WTC11 (cell line): Measurements from ENCODE around the gene CFAP58. TPM values are rescaled to one million over a fixed set of nuclear protein-coding genes. Genes with fewer than 3 reads are reported as not detected.
A peak's percentile ranks its signal among the peaks of the same experiment; 100 is the strongest.

ENCODE experiments used
- ATAC-seq: fragments of 200-7000 bp; cut with Tn5 transposase; 2 replicates; pipeline ENCODE4 v1.10.0; 2021; ENCODE audit warnings: mild to moderate bottlenecking, moderate library complexity
- CTCF ChIA-PET: fragments of 300-600 bp; sonication (Branson Sonifier 250); formaldehyde crosslinking; loops from one replicate; lab custom pipeline; 2021; ENCODE audit warnings: antibody characterized with exemption; lab: Charles Lee
- POLR2A ChIA-PET: fragments of 350-600 bp; sonication (Branson Sonifier 250); formaldehyde crosslinking; loops from one replicate; lab custom pipeline; 2021; ENCODE audit warnings: antibody characterized with exemption; lab: Charles Lee
- DNase-seq: peaks from one replicate; pipeline ENCODE4 v3.0.0; 2021; ENCODE audit warnings: low spot score
- H3K27ac Mint-ChIP-seq: 2 replicates; pipeline ENCODE4 v1.8.0; 2021; ENCODE audit warnings: mixed read lengths
- H3K27me3 Mint-ChIP-seq: 2 replicates; pipeline ENCODE4 v1.8.0; 2021; ENCODE audit warnings: low read depth, mild to moderate bottlenecking, moderate library complexity, mixed read lengths
- H3K36me3 Mint-ChIP-seq: 2 replicates; pipeline ENCODE4 v1.8.0; 2021; ENCODE audit warnings: mixed read lengths
- H3K4me1 Mint-ChIP-seq: 2 replicates; pipeline ENCODE4 v1.8.0; 2022; ENCODE audit warnings: mixed read lengths
- H3K4me3 Mint-ChIP-seq: 2 replicates; pipeline ENCODE4 v1.8.0; 2021; ENCODE audit warnings: mild to moderate bottlenecking, moderate library complexity, mixed read lengths
- H3K9me3 Mint-ChIP-seq: 2 replicates; pipeline ENCODE4 v1.8.0; 2021; ENCODE audit warnings: mixed read lengths
- E2F4 ChIP-seq: sonication (generic); formaldehyde crosslinking; IDR thresholded peaks from 2 replicates; pipeline ENCODE4 v1.8.1; 2022; ENCODE audit warnings: low read depth, mild to moderate bottlenecking, moderate library complexity, missing genetic modification reagents, borderline replicate concordance
- FOXJ3 ChIP-seq: sonication (generic); formaldehyde crosslinking; IDR thresholded peaks from 2 replicates; pipeline ENCODE4 v1.9.0; 2021; ENCODE audit warnings: missing genetic modification reagents, mild to moderate bottlenecking, borderline replicate concordance
- FOXP1 ChIP-seq: sonication (generic); formaldehyde crosslinking; IDR thresholded peaks from 2 replicates; pipeline ENCODE4 v1.8.0; 2022; ENCODE audit warnings: missing genetic modification reagents, mild to moderate bottlenecking, moderate library complexity, borderline replicate concordance
- IRF2 ChIP-seq: sonication (generic); formaldehyde crosslinking; IDR thresholded peaks from 2 replicates; pipeline ENCODE4 v1.8.0; 2022; ENCODE audit warnings: low read depth, missing genetic modification reagents, borderline replicate concordance
- NFYB ChIP-seq: sonication (generic); formaldehyde crosslinking; conservative IDR thresholded peaks from 2 replicates; pipeline ENCODE4 v1.8.0; 2022; ENCODE audit warnings: low read depth, missing genetic modification reagents
- NR1H2 ChIP-seq: sonication (generic); formaldehyde crosslinking; IDR thresholded peaks from 2 replicates; pipeline ENCODE4 v1.9.0; 2021; ENCODE audit warnings: mild to moderate bottlenecking, moderate library complexity, missing genetic modification reagents
- OVOL2 ChIP-seq: fragments of 250-450 bp; sonication (Bioruptor Pico); IDR thresholded peaks from 2 replicates; pipeline ENCODE4 v1.9.0; 2021; ENCODE audit warnings: mild to moderate bottlenecking, borderline replicate concordance
- PRDM15 ChIP-seq: sonication (generic); formaldehyde crosslinking; IDR thresholded peaks from 2 replicates; pipeline ENCODE4 v1.8.0; 2022; ENCODE audit warnings: missing genetic modification reagents
- RELA ChIP-seq: sonication (generic); formaldehyde crosslinking; IDR thresholded peaks from 2 replicates; pipeline ENCODE4 v1.8.1; 2022; ENCODE audit warnings: missing genetic modification reagents, mild to moderate bottlenecking, borderline replicate concordance
- RORB ChIP-seq: fragments of 250-450 bp; sonication (Bioruptor Pico); IDR thresholded peaks from 2 replicates; pipeline ENCODE4 v1.9.0; 2021; ENCODE audit warnings: mild to moderate bottlenecking
- TEAD1 ChIP-seq: sonication (generic); formaldehyde crosslinking; IDR thresholded peaks from 2 replicates; pipeline ENCODE4 v1.8.0; 2022; ENCODE audit warnings: mild to moderate bottlenecking, missing genetic modification reagents
- ZNF121 ChIP-seq: sonication (generic); formaldehyde crosslinking; IDR thresholded peaks from 2 replicates; pipeline ENCODE4 v1.8.0; 2023; ENCODE audit warnings: missing genetic modification reagents
- ZNF423 ChIP-seq: fragments of 250-450 bp; sonication (Bioruptor Pico); IDR thresholded peaks from 2 replicates; pipeline ENCODE4 v2.1.2; 2022; ENCODE audit warnings: mild to moderate bottlenecking, moderate library complexity
- total RNA-seq: library from RNA; stranded (reverse); gene quantifications from 3 replicates; pipeline ENCODE4 v1.2.3, GENCODE V29; 2021
- TF ChIP-seq, protein P1 (sequence below): sonication (generic); formaldehyde crosslinking; IDR thresholded peaks from 2 replicates; pipeline ENCODE4 v1.8.0; 2022; ENCODE audit warnings: mild to moderate bottlenecking, missing genetic modification reagents
- TF ChIP-seq, protein P2 (sequence below): sonication (generic); formaldehyde crosslinking; IDR thresholded peaks from 2 replicates; pipeline ENCODE4 v1.8.1; 2022; ENCODE audit warnings: mild to moderate bottlenecking, missing genetic modification reagents, moderate library complexity, borderline replicate concordance
- TF ChIP-seq, protein P3 (sequence below): fragments of 250-450 bp; sonication (Bioruptor Pico); IDR thresholded peaks from 2 replicates; pipeline ENCODE4 v1.9.0; 2021; ENCODE audit warnings: mild to moderate bottlenecking, borderline replicate concordance

Gene CFAP58
- total RNA-seq, 1 experiment from 2014 or later, result 1.0 TPM

DNA sequence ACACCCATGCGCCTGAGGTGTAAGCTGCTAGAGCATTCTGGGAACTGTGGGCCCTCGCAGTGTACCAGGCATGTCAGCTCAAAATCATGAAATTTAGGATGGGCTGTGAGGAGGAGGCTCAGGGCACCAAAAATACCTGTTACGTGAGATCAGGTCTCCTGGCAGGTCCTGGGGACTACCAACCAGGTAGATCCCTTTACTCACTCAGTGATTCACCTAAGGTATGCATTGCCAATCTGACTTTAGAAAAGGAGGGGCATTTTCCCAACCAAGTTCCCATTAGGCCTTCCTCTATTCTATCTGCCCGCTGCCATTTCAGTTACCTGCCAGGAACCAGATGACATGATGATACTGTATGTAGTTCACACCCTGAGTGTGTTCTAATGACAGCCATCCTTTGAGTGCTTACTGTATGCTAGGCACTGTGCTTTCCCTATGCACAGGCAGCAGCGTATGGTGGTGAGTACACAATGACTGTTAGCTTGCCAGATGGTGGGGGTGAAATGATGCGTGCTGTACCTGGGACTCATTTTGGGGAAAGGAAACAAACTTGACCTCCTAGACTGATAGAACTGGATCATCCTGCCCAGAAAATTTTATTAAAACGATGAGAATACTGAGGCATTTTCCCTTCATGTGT is 62.0 kb downstream of the CFAP58 start (continued):
- TF ChIP-seq RORB (CRISPR knock-in tag), result no peak
- TF ChIP-seq NFYB (CRISPR knock-in tag), result no peak
- no peak for TF ChIP-seq OVOL2 (CRISPR knock-in tag)
- no peak for TF ChIP-seq ZNF121
- TF ChIP-seq E2F4 (CRISPR knock-in tag), result no peak

GRCh38 chr10:104416851-104417250 is 63.2 kb downstream of the CFAP58 start:
- POLR2A ChIA-PET, result no interaction called here

GRCh38 chr10:104417637-104418292 is 64.1 kb downstream of the CFAP58 start:
- CTCF ChIA-PET, result interaction anchor here (1.1 kb wide), 1 partner anchor 197 kb away, joined by 3 read pairs; no protein-coding TSS in a partner anchor
- Mint-ChIP-seq H3K27ac (no peak overlapping the region), H3K4me1 (peaks cover 19% of the 10 kb centered on the region), H3K4me3 (no peak overlapping the region), H3K27me3 (no peaks in the 10 kb centered on the region), H3K9me3 (peaks cover 9% of the 10 kb centered on the region), H3K36me3 (no peaks in the 10 kb centered on the region)
- POLR2A ChIA-PET, result no interaction called here
- no peak for DNase-seq
- ATAC-seq, result no peak
- TF ChIP-seq FOXJ3 (CRISPR knock-in tag) (no peak), PRDM15 (no peak), NFYB (CRISPR knock-in tag) (no peak), TEAD1 (CRISPR knock-in tag) (no peak), RELA (CRISPR knock-in tag) (no peak), IRF2 (CRISPR knock-in tag) (no peak)
- TF ChIP-seq, protein P1, sequence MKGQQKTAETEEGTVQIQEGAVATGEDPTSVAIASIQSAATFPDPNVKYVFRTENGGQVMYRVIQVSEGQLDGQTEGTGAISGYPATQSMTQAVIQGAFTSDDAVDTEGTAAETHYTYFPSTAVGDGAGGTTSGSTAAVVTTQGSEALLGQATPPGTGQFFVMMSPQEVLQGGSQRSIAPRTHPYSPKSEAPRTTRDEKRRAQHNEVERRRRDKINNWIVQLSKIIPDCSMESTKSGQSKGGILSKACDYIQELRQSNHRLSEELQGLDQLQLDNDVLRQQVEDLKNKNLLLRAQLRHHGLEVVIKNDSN, result no peak
- TF ChIP-seq, protein P2, sequence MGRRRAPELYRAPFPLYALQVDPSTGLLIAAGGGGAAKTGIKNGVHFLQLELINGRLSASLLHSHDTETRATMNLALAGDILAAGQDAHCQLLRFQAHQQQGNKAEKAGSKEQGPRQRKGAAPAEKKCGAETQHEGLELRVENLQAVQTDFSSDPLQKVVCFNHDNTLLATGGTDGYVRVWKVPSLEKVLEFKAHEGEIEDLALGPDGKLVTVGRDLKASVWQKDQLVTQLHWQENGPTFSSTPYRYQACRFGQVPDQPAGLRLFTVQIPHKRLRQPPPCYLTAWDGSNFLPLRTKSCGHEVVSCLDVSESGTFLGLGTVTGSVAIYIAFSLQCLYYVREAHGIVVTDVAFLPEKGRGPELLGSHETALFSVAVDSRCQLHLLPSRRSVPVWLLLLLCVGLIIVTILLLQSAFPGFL, result no peak

More at GRCh38 chr10:104416851-104417250, 63.2 kb downstream of the CFAP58 start:
- H3K4me1 Mint-ChIP-seq, result peaks cover 19% of the 10 kb centered on the region
- DNase-seq (no peak), ATAC-seq (peak; percentile 78)
- CTCF ChIA-PET, result interaction anchor here (0.7 to 1.1 kb wide), 3 partner anchors 125 to 198 kb away, joined by 3 read pairs; no protein-coding TSS in a partner anchor
- no peak overlapping the region for H3K4me3 Mint-ChIP-seq
- no peaks in the 10 kb centered on the region for H3K36me3 Mint-ChIP-seq
- peaks cover 9% of the 10 kb centered on the region for H3K9me3 Mint-ChIP-seq
- no peaks in the 10 kb centered on the region for H3K27me3 Mint-ChIP-seq
- TF ChIP-seq FOXP1 (no peak), NR1H2 (CRISPR knock-in tag) (no peak), NFYB (CRISPR knock-in tag) (no peak), E2F4 (CRISPR knock-in tag) (no peak), ZNF423 (CRISPR knock-in tag) (no peak)
- TF ChIP-seq, protein P3, sequence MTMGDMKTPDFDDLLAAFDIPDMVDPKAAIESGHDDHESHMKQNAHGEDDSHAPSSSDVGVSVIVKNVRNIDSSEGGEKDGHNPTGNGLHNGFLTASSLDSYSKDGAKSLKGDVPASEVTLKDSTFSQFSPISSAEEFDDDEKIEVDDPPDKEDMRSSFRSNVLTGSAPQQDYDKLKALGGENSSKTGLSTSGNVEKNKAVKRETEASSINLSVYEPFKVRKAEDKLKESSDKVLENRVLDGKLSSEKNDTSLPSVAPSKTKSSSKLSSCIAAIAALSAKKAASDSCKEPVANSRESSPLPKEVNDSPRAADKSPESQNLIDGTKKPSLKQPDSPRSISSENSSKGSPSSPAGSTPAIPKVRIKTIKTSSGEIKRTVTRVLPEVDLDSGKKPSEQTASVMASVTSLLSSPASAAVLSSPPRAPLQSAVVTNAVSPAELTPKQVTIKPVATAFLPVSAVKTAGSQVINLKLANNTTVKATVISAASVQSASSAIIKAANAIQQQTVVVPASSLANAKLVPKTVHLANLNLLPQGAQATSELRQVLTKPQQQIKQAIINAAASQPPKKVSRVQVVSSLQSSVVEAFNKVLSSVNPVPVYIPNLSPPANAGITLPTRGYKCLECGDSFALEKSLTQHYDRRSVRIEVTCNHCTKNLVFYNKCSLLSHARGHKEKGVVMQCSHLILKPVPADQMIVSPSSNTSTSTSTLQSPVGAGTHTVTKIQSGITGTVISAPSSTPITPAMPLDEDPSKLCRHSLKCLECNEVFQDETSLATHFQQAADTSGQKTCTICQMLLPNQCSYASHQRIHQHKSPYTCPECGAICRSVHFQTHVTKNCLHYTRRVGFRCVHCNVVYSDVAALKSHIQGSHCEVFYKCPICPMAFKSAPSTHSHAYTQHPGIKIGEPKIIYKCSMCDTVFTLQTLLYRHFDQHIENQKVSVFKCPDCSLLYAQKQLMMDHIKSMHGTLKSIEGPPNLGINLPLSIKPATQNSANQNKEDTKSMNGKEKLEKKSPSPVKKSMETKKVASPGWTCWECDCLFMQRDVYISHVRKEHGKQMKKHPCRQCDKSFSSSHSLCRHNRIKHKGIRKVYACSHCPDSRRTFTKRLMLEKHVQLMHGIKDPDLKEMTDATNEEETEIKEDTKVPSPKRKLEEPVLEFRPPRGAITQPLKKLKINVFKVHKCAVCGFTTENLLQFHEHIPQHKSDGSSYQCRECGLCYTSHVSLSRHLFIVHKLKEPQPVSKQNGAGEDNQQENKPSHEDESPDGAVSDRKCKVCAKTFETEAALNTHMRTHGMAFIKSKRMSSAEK (CRISPR knock-in tag), result no peak
- H3K27ac Mint-ChIP-seq, result no peak overlapping the region
